GM12875 (cell line): Measurements from ENCODE around the gene HES4.

Source experiments
- H3K4me3 ChIP-seq: one replicate; pipeline ENCODE4 v1.5.1; 2011; ENCODE audit warnings: low read depth, low read length, control low read depth
- TF ChIP-seq, protein P1 (sequence below): IDR thresholded peaks from 2 replicates; pipeline ENCODE4 v1.5.1; 2011; ENCODE audit warnings: low read depth, mild to moderate bottlenecking, control low read depth, inconsistent platforms, low read length, moderate library complexity, borderline replicate concordance; ENCODE audit not compliant: insufficient read depth

HES4 gene

DNA sequence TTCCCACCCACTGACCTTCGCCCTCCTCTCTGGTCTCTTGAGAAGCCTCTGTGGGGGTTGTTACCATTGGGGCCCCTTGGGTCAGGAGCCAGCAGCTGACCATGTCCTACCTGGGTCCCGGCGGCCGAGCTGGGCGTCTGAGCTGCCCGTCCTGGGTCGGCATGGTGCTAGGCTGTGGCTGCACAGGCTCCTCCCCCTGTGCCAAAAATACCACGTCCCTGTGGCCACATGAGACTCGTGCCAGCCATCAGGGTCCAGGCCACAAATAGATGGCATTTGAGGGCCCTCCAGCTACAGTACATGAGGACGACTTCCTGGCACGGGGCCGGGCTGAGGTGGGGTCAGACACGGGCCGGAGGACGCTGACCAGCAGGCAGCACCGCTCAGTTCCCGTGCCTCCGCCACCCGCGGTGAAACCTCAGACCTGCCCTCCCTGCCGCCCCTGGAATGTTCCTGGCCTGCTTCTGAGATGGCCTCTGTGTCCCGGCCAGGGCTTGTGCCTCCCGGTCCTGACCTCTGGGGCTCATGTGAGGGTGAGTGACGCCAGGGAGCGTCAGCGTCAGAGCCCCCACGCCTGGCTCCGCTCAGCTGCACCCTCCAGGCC is 17.8 kb downstream of the HES4 start, which contains the start of gene PERM1:
TSS of gene PERM1 (minus strand) at position 139 of the 604 bp plus-strand sequence. CDS start 1,064 bp downstream, outside the sequence.
- TF ChIP-seq, protein P1, sequence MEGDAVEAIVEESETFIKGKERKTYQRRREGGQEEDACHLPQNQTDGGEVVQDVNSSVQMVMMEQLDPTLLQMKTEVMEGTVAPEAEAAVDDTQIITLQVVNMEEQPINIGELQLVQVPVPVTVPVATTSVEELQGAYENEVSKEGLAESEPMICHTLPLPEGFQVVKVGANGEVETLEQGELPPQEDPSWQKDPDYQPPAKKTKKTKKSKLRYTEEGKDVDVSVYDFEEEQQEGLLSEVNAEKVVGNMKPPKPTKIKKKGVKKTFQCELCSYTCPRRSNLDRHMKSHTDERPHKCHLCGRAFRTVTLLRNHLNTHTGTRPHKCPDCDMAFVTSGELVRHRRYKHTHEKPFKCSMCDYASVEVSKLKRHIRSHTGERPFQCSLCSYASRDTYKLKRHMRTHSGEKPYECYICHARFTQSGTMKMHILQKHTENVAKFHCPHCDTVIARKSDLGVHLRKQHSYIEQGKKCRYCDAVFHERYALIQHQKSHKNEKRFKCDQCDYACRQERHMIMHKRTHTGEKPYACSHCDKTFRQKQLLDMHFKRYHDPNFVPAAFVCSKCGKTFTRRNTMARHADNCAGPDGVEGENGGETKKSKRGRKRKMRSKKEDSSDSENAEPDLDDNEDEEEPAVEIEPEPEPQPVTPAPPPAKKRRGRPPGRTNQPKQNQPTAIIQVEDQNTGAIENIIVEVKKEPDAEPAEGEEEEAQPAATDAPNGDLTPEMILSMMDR = no peak
- H3K4me3 ChIP-seq = no peak within 1 kb of the TSS

DNA sequence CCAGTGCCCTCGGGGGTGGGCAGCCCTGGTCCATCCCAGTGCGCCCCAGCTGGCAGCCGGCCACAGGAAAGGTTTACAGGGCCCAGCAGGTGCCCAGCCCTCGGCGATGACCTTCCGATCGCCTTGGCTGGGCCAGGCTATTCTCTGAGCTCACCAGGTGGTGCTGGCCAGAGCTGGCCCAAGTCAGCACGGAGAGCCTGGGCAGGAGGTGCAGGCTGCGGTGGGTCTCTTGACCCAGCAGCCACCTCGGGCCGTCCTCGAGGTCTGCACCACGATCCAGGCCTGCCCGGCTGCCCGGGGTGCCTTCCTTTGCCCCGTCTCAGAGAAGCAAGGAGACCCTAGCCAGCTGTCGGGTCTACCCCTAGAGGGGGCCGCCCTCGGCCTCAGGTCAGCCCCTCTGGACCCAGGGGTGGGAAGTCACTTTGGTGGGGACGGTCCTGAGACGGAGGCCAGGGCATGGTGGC is 18.4 kb downstream of the HES4 start:
- TF ChIP-seq, protein P1 = no peak

DNA sequence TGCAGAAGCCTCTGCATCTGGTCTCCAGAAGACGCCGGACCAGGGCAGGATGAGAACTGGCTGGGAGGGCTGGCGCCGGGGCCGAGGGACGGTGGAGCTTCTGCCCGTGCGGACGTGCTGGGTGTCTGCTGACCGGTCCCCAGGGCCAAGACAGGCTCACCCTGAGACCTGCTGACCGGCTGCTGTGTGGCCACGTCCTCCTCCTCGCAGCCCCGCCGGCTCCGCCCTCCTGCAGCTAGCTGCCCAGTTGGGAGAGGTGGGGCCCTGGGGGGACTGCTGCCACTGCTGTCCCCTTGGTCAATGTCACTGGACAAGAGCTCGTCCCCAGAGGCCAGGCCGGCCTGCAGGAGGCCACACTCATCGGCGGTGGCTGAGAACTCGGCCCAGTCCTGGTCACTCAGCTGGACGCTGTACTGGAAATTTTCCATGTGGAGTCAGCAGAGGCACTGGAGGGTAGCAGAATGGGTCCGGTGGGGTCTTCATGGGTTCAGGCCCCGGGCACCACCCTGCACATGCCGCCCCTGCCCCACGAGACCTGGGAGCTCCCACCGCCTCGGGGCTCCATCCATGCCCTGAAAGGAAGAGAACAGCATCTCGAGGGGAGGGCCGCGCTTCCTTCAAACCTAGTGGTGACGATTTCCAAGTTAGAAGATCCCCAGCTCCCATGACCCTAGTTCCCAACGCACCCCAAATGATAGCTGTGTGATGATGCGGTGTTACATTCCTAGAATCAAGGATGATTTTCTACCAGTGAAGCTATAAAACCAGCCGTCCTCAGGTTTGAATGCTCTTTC is 19.1 kb downstream of the HES4 start:
- H3K4me3 ChIP-seq = no peak overlapping the region

More for the DNA sequence above, 18.4 kb downstream of the HES4 start:
- H3K4me3 ChIP-seq = no peak overlapping the region

DNA sequence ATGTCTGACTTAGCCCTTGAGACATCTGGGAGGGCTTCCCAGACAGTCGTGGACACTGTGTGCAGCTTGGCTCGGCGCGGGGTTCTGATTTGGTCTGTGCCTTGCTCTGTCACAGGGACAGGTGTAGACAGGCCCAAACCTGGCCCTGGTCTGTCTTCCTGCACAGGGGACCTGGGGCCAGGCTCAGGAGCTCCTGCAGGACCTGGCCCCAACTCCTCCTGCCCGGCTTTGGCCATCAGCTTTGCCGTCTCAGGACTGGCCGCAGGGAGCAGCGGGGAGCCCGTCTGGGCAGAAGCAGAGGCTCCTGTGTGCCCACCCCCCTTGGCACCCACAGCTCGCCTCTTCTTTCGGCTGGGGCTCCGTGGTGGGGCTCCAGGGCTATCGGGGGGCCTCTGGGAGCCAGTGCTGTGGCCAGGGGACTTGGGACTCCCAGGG is 19.7 kb downstream of the HES4 start:
- TF ChIP-seq, protein P1 = no peak

More for the DNA sequence above, 19.1 kb downstream of the HES4 start:
- TF ChIP-seq, protein P1 = no peak

DNA sequence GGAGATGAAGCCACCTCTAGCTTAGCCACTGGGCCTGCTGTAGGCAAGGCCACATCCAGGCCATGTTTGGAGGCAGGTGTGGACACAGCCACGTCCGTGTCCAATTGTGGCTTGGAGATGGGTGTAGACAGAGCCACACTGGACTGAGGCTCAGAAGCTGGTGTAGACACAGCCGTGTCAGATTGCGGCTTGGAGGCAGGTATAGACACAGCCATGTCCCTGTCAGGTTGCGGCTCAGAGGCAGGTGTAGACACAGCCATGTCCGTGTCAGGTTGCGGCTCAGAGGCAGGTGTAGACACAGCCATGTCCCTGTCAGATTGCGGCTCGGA is 20.2 kb downstream of the HES4 start:
- no peak overlapping the region for H3K4me3 ChIP-seq
- TF ChIP-seq, protein P1 = no peak

More for the DNA sequence above, 19.7 kb downstream of the HES4 start:
- H3K4me3 ChIP-seq = no peak overlapping the region

DNA sequence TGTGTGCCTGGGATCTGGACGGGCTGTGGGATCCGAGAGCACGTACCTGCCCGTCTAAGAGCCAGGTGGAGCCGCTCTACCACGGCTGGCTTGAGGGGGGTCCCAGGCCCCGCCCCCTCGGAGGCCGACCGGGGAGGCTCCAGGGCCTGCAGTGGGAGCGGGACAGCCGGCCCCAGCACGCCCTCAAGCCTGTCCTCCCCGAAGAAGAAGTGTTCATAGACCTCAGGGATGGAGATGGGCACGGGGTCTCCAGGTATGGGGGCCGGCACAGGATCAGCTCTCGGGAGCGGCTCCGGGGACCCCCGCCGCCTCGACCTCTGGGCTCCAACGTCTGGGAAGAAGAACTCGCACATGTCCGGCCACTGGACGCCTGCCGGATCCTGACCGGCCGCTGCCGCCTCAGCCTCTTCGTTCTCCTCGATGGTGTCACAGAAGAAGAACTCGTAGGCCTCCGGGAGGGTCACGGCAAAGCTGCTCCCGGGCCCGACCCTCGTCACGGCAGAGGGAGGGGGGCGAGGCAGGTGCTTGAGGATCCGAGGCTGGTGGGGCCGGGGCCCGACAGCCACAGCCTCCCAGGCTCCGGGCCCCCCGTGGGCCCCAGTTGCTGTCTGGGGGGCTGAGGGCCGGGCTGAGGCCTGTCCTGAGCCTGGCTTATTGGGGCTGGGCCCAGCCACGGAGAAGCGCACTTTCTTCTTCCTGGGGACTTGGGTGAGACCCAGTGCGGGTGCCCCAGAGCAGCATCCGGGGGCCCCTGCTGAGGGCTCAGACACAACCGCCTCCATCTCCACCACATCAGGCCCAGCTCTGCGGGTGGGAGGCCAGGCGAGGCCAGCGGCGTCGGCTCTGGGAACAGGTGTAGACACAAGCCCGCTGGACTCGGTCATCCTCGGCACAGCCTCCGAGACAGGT is 20.8 kb downstream of the HES4 start:
- TF ChIP-seq, protein P1 = no peak
- no peak overlapping the region for H3K4me3 ChIP-seq
